Activated T-helper 1 cell treated with anti-CD3 and anti-CD28 coated beads, Interleukin-2, amount 50 U/mL, for 16 hours (primary cell): ENCODE results near the gene GPRIN2.
"Not testable (repeated sequence)": the region's sequence is repeated elsewhere in the genome, so short reads cannot be mapped to it uniquely, and the experiment has no call there.

Experiments
- DNase-seq, 2 donors: peaks; one replicate each; pipeline ENCODE4 v3.0.0-alpha.2; 2020; ENCODE audit warnings: low read depth in 1 of 2, low spot score in 1 of 2

The GPRIN2 gene

GRCh38 chr10:46556515-46557318 lies at the start of gene GPRIN2:
GPRIN2 (minus strand) TSS chr10:46556658; CDS start chr10:46550736, 5,922 bp downstream.
- no peak for DNase-seq

GRCh38 chr10:46600516-46600915 lies 44.1 kb upstream of the GPRIN2 start:
- DNase-seq: not testable (repeated sequence)

GRCh38 chr10:46597616-46598246 lies 41.3 kb upstream of the GPRIN2 start:
- not testable (repeated sequence) for DNase-seq

GRCh38 chr10:46596570-46596969 lies 40.1 kb upstream of the GPRIN2 start:
- not testable (repeated sequence) for DNase-seq

- not testable (repeated sequence) for DNase-seq
Measured at GRCh38 chr10:46594453-46595063, 38.1 kb upstream of the GPRIN2 start.

DNA sequence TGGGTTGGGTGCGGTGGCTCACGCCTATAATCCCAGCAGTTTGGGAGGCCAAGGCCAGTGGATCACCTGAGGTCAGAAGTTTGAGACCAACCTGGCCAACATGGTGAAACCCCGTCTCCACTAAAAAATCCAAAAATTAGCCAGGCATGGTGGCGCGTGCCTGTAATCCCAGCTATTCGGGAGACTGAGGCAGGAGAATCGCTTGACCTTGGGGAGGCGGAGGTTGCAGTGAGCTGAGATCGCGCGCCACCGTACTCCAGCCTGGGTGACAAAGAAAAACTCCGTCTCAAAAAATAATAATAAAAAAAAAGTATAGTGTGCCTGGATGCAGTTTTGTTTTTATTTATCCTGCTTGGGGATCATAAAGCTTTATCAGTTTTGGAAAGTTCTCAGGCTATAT lies 36.8 kb upstream of the GPRIN2 start:
- not testable (repeated sequence) for DNase-seq

GRCh38 chr10:46591053-46591452 lies 34.6 kb upstream of the GPRIN2 start:
- DNase-seq: not testable (repeated sequence)

- DNase-seq: not testable (repeated sequence)
Measured at GRCh38 chr10:46589589-46589988, 33.1 kb upstream of the GPRIN2 start.

GRCh38 chr10:46588221-46588620 lies 31.8 kb upstream of the GPRIN2 start:
- DNase-seq: not testable (repeated sequence)

- not testable (repeated sequence) for DNase-seq
Measured at GRCh38 chr10:46587546-46587945, 31.1 kb upstream of the GPRIN2 start.

- not testable (repeated sequence) for DNase-seq
Measured at GRCh38 chr10:46585246-46585645, 28.8 kb upstream of the GPRIN2 start.

- DNase-seq: not testable (repeated sequence)
Measured at GRCh38 chr10:46584196-46584595, 27.7 kb upstream of the GPRIN2 start.

- not testable (repeated sequence) for DNase-seq
Measured at GRCh38 chr10:46582568-46582967, 26.1 kb upstream of the GPRIN2 start.

- not testable (repeated sequence) for DNase-seq
Measured at GRCh38 chr10:46581997-46582396, 25.5 kb upstream of the GPRIN2 start.

DNA sequence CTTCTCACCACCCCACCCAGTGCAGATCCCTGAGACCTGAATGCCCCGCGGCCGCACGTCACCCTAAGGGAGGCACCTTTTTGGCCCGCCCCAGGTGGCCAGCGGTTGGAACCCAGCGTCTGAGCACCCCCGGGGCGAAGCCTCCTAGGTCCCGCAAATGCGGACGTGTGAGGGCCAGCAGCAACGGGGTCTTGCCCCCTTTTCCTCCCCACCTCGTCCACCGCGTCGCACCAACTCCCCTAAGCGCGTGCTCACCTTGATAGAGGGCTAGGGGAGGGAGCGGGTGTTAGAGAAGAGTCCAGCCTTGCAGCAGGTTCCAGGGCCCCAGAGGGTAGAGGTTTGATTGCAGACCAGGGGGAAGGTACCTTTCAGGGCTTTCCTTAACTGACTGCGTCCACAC lies 22.9 kb upstream of the GPRIN2 start:
- DNase-seq: not testable (repeated sequence)

GRCh38 chr10:46578474-46579178 lies 22.2 kb upstream of the GPRIN2 start, which contains the start of gene SYT15:
SYT15 (plus strand) TSS chr10:46579128; CDS start chr10:46579169, 41 bp downstream.
- not testable (repeated sequence) for DNase-seq

- DNase-seq: not testable (repeated sequence)
Measured at GRCh38 chr10:46577624-46578473, 21.4 kb upstream of the GPRIN2 start.

DNA sequence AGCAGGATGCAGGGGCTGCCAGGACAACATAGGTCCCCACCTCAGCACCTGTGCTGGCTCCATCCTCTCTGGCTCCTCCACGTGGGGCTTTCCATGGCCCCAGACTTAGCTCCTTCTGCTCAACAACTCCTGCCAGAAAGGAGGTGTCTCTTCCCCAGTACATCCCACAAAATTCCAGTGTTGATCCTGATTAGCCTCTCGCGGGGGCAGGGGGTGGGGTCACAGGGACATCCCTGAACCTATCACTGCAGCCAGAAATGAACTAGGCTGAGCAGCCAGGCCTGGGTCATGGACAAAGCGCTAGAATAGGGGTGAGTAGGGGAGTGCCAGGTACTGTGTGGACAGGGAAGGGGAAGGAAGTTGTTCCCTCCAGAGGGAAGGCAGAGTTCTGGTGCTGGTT lies 17.4 kb upstream of the GPRIN2 start:
- DNase-seq: not testable (repeated sequence)

GRCh38 chr10:46573314-46573713 lies 16.9 kb upstream of the GPRIN2 start:
- DNase-seq: not testable (repeated sequence)

GRCh38 chr10:46572765-46573164 lies 16.3 kb upstream of the GPRIN2 start:
- DNase-seq: not testable (repeated sequence)
